IPS DF 4.7 (cell line): ENCODE data around the gene FLNB.

Source experiments
- DNase-seq: peaks from one replicate; pipeline ENCODE4 v3.0.0-alpha.2; 2013; ENCODE audit warnings: low spot score; ENCODE audit errors: extremely low read depth

Gene FLNB

DNA sequence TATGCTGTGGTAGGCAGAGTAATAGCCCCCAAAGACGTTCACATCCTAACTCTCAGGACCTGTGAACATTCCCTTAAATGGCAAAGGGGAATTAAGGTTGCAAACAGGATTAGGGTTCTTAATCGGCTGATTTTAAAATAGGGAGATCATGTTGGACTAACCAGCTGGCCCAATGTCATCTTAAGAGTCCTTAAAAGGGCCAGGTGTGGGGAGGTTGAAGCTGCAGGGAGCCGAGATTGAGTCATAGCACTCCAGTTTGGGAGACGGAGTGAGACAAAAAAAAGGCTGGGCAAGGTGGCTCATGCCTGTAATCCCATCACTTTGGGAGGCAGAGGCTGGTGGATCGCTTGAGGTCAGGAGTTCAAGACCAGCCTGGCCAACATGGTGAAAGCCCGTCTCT lies 1.6 kb upstream of the FLNB start:
- DNase-seq = no peak

DNA sequence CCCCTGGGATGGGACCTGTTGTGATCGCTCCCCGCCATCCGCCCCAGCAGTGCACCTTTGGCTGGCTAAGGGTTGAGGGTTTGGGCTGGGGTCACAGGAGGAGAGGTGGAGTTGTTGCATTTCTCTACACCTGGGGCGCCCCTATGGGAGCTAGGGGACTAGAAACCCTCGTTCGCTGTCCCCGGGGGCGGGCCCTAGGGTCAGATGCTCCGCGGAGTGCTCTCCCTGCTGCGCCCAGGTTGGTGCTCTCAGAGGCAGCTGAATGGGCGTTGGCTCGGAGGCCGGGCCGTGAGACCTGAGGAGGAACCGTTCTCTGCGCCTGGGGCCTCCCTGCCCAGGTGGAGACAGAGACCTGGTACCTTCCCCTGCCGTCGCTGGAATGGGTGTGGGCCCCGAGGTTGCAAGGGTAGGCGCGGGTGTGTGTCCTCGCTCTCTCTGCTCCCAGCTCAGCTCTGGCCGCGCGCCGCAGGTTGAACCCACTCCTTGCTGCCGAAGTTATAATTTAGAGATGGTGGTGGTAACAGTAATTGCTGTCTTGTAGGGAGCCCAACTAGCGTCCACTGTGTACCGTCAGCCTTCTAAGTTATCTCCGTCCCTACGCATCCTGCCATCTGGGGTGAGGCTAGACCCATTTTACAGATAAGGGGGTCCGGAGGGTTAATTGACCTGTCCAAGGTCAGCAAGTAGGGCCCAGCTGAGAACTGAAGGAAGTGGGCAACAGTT lies 965 bp downstream of the FLNB start:
- DNase-seq = no peak

DNA sequence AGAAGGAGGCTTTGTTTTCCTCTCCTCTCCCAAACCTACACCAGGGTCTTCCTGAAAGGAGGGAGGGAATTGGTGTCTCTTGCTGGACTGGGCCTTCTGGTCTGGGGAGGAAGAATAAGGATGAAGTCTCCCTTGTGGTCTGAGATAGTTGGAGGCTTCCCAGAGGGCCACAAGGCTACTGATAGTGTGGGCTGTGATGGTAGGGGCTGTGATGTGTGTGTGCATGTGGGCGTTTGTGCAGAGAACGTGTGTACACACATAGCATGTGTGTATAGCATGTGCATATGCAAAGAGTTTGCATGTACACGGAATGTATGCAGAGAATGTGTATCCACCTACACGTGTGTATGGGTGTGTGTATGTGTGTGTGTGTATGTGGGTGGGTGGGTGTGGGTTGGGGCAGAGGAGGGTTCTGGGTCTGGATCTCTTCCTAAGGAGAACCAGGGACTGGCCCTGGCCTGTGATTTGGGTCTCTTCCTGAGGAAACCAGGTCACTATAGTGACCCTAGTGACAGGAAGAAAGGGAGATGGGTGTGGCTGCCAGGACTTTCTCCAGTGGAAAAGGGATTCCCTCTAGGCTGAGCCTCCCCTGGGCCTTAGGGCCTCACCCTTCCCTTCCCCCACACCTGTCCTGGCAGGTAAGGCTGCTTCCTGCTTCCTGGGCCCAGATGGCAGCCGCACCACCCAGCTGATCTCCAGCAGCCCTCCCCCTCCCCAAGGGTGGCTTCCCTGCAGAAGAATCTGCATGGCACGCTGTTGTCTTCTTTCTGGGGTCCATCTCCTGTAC lies 1.7 kb downstream of the FLNB start:
- no peak for DNase-seq

DNA sequence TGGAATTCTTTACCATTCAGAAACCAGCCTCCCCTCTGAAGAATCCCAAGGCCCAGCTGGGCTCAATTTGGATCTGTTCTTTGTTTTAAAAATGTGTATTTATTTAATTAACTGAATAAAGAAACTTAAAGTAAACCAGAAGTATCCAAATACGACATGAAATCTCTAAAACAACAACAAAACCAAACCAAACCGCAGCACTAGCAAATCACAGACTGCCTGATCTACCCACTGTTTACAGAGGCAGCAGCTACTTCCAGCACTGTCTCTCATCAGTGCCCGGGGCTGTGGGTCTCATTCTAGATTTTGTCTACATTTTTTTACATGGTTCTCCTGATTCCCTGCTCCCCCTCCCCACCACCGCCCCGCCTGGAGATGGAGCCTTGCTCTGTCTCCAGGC lies 2.3 kb downstream of the FLNB start:
- DNase-seq = no peak

DNA sequence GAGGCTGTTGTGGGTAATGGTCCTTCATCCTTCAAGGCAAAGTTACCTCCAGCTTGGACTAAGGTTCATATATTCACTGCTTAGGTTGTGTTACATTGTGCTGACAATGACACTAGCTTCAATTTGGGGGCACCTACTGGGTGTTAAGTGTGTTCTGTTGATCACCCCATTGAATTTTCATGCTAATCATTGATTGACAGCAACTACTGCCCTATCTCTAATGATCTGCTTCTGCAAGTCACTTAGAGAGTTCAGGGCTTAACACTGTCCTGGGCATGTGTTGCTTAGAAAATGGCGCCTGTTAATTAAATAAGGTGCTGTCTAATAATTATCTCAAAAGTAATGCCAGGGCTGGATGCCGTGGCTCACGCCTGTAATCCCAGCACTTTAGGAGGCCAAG lies 3.4 kb downstream of the FLNB start:
- DNase-seq = no peak

DNA sequence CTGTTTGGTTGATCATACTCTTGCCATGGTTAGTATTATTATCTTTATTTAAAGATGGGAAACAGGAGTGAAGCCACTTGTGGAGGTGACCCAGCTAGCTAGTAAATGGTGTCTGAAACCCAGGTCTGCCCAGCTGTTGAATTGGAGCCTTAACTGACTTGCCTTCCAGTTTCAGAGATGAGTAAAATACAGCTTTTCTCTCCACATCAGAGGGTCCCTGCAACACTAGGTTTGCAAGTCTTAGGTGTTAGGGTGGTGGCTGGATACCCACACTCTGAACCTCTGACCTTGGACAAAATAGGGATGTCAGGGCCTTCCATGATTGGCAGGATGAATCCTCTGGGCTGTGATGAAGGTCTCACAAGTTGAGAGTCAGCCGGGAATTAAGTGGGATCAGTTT lies 4.1 kb downstream of the FLNB start:
- no peak for DNase-seq

DNA sequence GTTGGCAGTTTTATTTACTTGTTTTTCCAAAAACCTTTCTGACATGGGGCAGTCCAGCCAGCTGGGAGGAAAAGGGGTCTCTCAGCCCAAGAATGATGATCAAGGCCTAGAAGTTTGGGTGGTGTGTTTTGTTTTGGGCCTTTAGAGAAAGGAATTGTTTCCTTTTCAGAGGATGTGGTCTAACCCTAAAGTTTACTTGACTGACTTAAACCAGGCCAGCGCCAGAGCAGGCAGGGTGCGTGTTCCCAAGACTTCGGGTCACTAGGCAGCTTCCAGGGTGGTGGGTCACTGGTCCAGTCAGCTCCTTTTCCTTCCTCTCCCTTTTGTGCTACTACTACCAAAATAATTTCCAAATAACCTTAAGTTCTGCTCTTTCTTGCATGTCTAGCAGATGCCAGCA lies 4.9 kb downstream of the FLNB start:
- no peak for DNase-seq

DNA sequence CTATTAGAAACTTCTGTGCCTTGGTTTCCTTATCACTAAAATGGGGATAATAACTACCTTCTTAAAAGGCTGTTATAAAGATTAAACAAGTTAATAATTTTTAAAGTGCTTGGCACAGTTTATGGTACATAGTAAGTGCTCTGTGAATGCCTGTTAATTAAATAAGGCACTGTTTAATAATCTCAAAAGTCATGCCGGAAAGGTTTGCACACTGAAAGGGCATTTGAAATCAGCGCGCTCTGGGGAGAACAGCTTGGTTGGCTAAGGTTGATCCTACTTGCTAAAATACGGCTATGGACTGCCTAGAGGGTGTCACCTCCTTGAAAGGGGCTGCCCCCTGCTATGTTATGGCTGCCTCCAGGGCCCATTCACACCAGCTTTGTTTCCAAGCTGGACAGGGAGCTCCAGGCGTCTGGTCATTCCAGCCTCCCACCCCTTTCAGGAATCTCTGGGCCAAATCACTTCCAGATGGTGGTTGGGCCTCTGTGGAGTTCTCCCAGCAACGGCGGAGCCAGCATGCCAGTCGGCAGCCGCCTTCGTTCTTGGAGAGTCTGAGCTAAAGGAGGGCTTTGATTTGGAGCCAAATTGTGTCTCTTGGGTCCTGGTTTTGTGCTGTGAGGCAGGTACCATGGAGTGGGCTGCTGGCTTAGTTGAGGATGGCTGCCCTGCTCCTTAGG lies 5.9 kb downstream of the FLNB start:
- DNase-seq = no peak

DNA sequence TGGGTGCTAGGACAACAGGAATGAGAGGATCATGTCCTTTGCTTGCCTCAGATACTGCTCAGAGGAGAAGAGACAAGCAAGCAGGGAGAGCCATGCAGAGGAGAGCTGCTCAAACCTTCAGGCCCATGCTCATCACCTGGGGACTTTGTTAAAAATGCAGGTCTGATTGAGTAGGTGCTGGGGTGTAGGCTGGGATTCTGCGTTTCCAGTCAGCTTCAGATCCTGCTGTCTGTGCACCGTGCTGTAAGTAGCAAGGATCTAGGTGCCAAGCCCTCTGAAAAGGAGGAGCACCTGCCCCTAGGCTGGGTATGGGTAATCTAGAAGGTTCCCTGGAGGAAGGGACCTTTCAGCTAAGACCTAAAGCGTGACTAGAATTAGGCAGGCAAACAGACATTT lies 7.3 kb downstream of the FLNB start:
- DNase-seq = no peak

DNA sequence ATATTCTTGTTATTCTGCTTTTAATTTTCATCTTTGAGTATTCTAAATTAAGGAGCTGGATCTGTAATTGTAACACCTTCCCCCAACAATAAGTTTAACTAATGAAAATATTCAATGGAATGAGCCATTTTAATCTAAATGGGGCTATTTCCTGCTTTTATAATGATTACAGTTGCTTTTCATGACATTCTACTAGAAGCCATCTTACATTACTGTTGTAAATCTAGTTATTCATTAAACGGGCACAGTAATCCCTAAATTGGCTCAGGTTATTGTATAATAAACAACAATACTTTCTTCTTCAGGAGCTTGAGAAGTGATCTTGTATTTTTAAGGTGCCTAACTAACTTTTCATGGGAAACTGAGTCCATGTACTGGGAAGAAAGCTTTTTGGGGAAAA lies 8.5 kb downstream of the FLNB start:
- DNase-seq = no peak

DNA sequence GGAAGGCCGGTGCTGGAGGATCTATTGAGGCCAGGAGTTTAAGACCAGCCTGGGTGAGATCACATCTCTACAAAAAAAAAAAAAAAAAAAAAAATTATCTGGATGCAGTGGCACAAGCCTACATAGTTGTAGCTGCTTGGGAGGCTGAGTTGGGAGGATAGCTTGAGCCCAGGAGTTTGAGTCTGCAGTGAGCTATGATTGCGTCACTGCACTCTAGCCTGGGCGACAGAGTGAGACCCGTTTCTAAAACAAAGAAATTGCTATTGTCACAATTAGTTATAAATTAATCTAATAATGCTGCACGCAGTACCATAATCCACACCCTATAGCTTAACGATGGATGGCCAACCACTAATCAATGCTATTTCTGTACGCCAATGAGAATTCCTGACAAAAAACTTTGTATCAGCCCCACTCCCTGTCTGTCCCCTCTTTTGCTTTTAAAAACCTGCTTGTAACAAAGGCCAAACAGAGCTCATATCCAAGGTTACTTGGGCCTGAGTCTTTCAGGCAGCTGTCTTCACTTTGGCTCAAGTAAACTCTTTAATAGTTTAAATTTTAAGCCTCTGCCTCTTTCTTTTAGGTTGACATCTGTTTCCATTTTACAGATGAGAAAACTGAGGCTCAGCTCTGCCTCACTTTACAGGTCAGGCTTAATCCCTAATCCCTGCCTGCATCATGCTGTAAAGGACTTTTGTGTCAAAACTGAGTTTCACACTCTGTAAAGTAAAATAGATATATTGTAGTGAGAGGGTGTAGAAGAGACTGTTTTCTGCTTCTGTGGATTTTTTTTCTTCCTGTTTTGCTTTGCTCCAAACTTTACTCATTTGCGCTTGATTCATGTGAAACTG lies 10.9 kb downstream of the FLNB start:
- DNase-seq = no peak

DNA sequence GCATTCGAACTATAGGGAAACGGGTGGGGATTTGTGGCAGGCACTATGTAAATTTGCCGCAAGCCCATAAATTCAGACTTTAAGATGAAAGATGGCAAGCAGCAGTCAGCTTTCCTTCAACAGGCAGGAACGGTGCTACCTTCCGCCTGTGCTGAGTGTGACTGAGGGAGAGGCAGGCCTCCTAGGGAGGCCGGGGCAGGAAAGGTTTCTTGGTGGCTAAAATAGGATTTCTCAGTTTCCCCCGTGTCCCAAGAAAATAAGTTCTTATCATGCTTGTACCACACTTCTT lies 12.5 kb downstream of the FLNB start:
- no peak for DNase-seq

DNA sequence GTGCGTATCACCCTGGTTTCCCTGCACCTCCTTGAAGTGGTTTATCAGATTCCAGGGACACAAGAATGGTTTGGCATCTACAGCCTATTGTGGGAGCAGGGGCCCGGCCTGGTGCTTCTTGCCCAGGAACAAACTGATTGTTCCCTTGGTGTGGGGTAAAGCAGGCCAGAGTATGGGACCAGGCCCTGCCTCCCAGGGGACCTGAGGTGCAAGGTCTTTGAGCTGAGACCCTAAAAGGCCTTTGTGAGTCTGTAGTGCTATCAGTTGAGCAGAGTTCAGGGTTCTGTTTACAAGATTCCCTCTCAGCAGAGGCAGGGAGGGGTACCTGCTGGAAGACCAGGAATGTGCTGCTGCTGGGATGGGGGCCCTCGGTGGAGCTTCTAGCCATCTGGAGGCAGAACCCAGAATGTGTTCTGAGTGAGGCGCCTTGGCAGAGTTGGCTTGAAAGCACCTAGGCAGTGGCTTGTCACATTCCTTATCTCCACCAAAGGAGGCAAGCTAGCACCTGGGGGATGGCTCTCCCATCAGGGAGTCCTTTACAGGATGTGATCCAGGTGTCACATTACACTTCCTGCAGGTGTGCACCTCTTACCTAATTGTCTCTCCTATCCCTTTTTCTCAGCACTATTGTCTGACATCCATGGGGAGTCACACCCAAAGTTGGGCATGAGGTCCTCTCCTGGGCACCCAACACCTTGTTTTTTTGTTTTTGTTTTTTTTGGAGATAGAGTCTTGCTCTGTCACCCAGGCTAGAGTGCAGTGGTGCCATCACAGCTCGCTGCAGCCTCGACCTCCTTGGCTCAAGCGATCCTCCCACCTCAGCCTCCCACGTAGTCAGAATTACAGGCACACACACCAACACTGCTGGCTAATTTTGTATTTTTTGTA lies 13.1 kb downstream of the FLNB start:
- DNase-seq = peak; percentile 86

DNA sequence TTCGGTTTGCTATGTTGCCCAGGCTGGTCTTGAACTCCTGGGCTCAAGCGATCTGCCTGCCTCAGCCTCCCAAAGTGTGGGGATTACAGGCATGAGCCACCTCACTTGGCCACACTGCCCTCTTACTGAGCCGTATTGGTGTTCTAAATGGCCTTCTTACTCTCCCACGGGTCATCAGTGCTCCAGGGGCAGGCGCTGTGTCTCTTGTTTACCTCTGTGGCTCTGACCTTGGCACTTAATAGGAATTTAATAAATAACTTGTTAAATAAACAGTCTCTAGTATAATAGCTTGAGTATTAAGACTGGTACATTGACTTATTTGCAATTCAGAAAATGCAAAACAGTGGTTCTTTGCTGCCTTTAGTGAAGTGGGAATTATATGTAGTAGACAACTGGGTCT lies 13.7 kb downstream of the FLNB start:
- DNase-seq = no peak

DNA sequence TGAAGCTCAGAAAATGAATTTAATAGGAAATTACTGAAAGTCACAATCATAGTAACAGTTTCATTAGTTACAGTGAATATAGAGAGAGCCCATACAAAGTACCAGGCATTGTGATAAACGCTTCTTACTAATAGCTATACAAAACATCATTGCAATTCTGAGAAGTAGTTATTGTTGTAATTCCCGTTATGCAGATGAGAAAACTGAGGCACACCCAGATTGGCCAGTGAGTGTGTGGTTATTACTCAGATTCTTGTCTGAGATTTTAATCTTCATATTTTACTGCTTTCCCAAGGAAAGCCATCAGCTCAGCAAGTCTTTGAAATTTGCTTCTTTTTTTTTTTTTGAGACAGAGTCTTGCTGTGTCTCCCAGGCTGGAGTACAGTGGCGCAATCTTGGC lies 14.3 kb downstream of the FLNB start:
- DNase-seq = no peak

DNA sequence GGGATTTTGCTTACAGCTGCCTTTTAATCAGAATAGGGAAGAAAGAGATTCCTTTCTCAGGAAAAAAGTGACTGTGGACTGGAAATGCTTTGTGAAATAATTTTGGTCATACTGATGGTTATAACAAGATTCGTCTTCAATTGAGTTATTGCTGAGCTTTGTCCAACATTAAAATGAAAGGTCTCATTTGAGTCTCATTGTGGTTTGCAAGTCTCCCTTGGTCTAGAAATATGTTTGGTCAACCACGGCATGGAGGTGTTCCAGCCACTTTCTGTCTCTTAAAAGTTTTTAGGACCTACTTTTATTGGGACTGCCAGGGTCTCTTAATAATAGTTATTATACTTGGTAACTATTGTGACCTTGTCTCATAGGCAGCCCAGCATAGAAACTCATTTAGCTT lies 15.3 kb downstream of the FLNB start:
- no peak for DNase-seq

DNA sequence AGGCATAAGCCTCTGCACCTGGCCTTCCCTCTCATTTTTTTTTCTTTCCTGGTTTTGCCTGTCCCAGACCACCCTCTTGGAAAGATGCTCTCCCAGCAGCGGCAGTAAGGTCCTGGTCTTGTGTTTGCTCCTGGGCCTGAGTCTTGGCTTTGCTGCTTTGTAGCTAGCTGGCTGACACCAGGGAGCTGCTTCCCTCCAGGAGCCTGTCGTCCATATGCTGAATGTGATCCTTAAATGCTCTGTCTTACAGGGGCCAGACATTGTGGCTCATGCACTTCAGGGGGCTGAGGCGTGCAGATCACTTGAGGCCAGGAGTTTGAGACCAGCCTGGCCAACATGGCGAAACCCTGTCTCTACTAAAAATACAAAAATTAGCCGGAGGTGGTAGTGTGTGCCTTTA lies 17.2 kb downstream of the FLNB start:
- no peak for DNase-seq

DNA sequence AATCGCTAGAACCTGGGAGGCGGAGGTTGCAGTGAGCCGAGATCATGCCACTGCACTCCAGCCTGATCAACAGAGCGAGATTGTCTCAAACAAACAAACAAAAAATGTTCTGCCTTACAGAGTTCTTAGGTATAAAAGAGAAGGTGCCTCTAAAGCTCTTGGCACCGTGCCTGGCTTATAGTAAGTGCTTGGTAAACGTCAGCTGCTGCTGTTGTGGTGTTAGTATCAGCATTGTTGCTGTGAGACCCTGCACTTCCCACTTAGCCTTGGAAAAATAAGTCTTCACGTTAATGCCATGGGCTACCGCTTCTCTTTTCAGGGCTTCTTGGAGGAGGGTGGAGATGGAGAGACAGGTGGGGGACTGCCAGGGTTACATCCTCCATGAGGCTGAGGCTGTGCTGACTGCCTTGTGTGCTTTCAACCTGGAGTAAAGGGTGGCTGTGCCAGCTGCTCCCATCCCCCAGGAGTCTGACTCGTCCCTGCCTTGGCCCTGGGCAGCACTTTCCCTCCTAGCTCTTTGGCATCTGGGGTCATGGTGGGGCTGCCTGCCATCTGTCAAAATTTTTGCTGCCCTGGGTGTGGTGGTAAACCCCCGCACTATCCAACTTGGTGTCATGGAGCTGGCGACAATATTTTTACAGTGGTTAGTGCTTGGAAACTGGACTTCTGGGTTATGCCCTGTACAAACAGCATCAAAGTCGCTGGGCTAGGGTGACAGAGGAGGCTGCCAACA lies 17.8 kb downstream of the FLNB start:
- DNase-seq = no peak

DNA sequence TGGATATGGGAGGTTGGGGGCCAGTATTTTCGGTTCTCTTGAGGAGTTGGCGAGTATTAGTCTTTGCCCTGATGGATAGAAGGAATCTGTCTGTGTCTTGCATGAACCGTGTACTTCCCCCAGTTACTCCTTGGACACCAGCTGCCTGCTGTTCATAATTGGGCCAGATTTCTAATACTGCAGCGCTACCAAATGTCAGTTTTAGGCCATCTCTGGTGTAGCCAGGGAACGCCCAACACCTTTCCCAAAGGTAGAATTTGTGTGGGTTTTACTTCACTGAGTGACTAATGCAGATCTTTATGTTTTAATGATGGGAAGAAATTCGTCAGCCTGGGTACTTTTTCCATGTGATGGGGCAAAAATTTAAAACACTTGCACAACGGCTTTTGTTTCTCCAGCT lies 18.4 kb downstream of the FLNB start:
- DNase-seq = no peak

DNA sequence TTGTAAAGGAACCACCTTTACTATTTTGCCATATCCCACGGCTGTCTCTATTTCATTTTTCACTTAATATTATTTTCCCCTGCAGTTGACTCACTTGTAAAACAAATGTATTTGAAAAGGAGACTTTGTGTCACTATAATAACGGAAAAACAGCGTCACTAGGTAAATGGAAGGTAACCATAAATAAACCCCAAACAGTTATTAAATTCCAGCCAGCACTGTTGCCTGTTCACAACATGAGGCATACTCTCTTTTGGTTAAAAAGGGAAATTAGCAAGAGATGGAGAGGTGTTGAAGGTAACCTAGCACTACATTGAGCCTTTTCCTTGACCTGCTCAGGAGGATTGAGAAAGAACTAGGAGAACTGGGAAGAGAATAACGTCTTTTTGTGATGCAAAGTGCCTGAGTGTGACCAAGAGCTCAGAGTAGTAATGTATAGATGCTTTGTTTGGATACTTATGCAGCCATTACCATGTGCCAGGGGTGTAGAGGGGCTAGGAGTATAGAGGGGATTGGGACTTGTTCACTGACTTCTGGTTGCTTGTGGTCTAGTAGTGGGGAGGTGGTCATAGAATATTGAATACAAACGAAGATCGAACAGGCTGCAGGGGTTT lies 19.6 kb downstream of the FLNB start:
- DNase-seq = no peak
